GM23338 (cell line): ENCODE data around the gene ACSM4. TPM values are rescaled to one million over a fixed set of nuclear protein-coding genes. Genes with fewer than 3 reads are reported as not detected.

Experiments
- ATAC-seq: fragments of 200-7000 bp; cut with Tn5 transposase; 3 replicates; pipeline ENCODE4 v1.9.1; 2020
- DNase-seq: peaks from one replicate; pipeline ENCODE4 v3.0.0-alpha.2; 2015; ENCODE audit warnings: low spot score
- H2AFZ ChIP-seq: fragments of 200-600 bp; sonication (generic); 2 replicates; pipeline ENCODE4 v1.8.0; 2016; ENCODE audit warnings: antibody characterized with exemption, mild to moderate bottlenecking, moderate library complexity
- H3F3A ChIP-seq: fragments of 200-600 bp; sonication (generic); replicated peaks from 2 replicates; pipeline ENCODE4 v1.8.0; 2017; ENCODE audit warnings: antibody characterized with exemption, mixed run types, low read depth
- H3K27ac ChIP-seq: fragments of 200-600 bp; sonication (generic); 2 replicates; pipeline ENCODE4 v1.6.1; 2016; ENCODE audit warnings: low read depth
- H3K27me3 ChIP-seq: fragments of 200-600 bp; sonication (generic); 2 replicates; pipeline ENCODE4 v1.8.0; 2016; ENCODE audit warnings: mild to moderate bottlenecking, mixed run types, moderate library complexity; ENCODE audit not compliant: insufficient read depth
- H3K36me3 ChIP-seq: fragments of 200-600 bp; sonication (generic); 2 replicates; pipeline ENCODE4 v1.8.0; 2016; ENCODE audit warnings: mild to moderate bottlenecking; ENCODE audit not compliant: insufficient read depth
- H3K4me1 ChIP-seq: fragments of 200-600 bp; sonication (generic); 2 replicates; pipeline ENCODE4 v1.8.0; 2016; ENCODE audit warnings: mild to moderate bottlenecking, moderate library complexity; ENCODE audit not compliant: insufficient read depth
- H3K4me2 ChIP-seq: fragments of 200-600 bp; sonication (generic); 2 replicates; pipeline ENCODE4 v1.7.1; 2017; ENCODE audit warnings: mixed run types
- H3K4me3 ChIP-seq: fragments of 200-600 bp; sonication (generic); 2 replicates; pipeline ENCODE4 v1.6.1; 2016; ENCODE audit warnings: mixed run types
- H3K79me2 ChIP-seq: fragments of 200-600 bp; sonication (generic); replicated peaks from 2 replicates; pipeline ENCODE4 v1.8.0; 2017; ENCODE audit warnings: mild to moderate bottlenecking; ENCODE audit not compliant: insufficient read depth
- H3K9me2 ChIP-seq: fragments of 200-600 bp; sonication (generic); 2 replicates; pipeline ENCODE4 v1.8.0; 2017; ENCODE audit not compliant: insufficient read depth
- H4K20me1 ChIP-seq: fragments of 200-600 bp; sonication (generic); replicated peaks from 2 replicates; pipeline ENCODE4 v1.8.0; 2017; ENCODE audit warnings: mild to moderate bottlenecking; ENCODE audit not compliant: insufficient read depth
- H3K27ac Mint-ChIP-seq: 2 replicates; pipeline ENCODE4 v1.8.0; 2020; ENCODE audit warnings: inconsistent platforms, mild to moderate bottlenecking, moderate library complexity, mixed read lengths
- H3K27me3 Mint-ChIP-seq: 3 replicates; pipeline ENCODE4 v1.8.0; 2022; ENCODE audit warnings: low read depth, mild to moderate bottlenecking, moderate library complexity, mixed read lengths, inconsistent platforms; ENCODE audit not compliant: insufficient read depth, poor library complexity
- H3K36me3 Mint-ChIP-seq: 3 replicates; pipeline ENCODE4 v1.8.0; 2021; ENCODE audit warnings: low read depth, mild to moderate bottlenecking, inconsistent platforms, moderate library complexity, mixed read lengths
- H3K4me1 Mint-ChIP-seq: 3 replicates; pipeline ENCODE4 v1.8.0; 2020; ENCODE audit warnings: mild to moderate bottlenecking, inconsistent platforms, mixed read lengths
- H3K4me3 Mint-ChIP-seq: 3 replicates; pipeline ENCODE4 v1.8.0; 2021; ENCODE audit warnings: moderate library complexity, mild to moderate bottlenecking, inconsistent platforms, mixed read lengths
- H3K9me3 Mint-ChIP-seq: 3 replicates; pipeline ENCODE4 v1.8.0; 2020; ENCODE audit warnings: moderate library complexity, mild to moderate bottlenecking, inconsistent platforms, mixed read lengths
- CREB1 ChIP-seq: fragments of 250-450 bp; sonication (Bioruptor Pico); IDR thresholded peaks from 2 replicates; pipeline ENCODE4 v1.5.0; 2020; ENCODE audit warnings: low read depth, mild to moderate bottlenecking, moderate library complexity
- CTCF ChIP-seq, 2 experiments: fragments of 200-600 bp in 1 of 2; sonication (generic) in 1 of 2; conservative IDR thresholded peaks; 2 replicates each; pipeline versions ENCODE4 v1.5.1 to v1.6.1; 2016 to 2017; ENCODE audit warnings: antibody characterized with exemption in 2 of 2, low read depth in 2 of 2, mild to moderate bottlenecking in 2 of 2, moderate library complexity in 1 of 2
- ETS1 ChIP-seq: IDR thresholded peaks from 2 replicates; pipeline ENCODE4 v1.6.1; 2016; ENCODE audit warnings: antibody characterized with exemption
- EZH2 ChIP-seq: fragments of 200-600 bp; sonication (generic); IDR thresholded peaks from one replicate; pipeline ENCODE4 v1.8.0; 2017; ENCODE audit warnings: antibody characterized with exemption, mild to moderate bottlenecking, low read depth; ENCODE audit not compliant: unreplicated experiment
- EZH2phosphoT487 ChIP-seq: fragments of 200-600 bp; sonication (generic); IDR thresholded peaks from one replicate; pipeline ENCODE4 v1.8.1; 2018; ENCODE audit warnings: antibody characterized with exemption; ENCODE audit not compliant: unreplicated experiment
- JUNB ChIP-seq: IDR thresholded peaks from one replicate; pipeline ENCODE4 v1.6.1; 2016; ENCODE audit warnings: antibody characterized with exemption; ENCODE audit not compliant: unreplicated experiment
- NANOG ChIP-seq: IDR thresholded peaks from 2 replicates; pipeline ENCODE4 v1.6.1; 2016; ENCODE audit warnings: antibody characterized with exemption, borderline replicate concordance
- POLR2AphosphoS5 ChIP-seq: IDR thresholded peaks from 2 replicates; pipeline ENCODE4 v1.6.1; 2016; ENCODE audit warnings: antibody characterized with exemption, low read depth
- REST ChIP-seq: IDR thresholded peaks from one replicate; pipeline ENCODE4 v1.6.1; 2018; ENCODE audit warnings: antibody characterized with exemption; ENCODE audit not compliant: unreplicated experiment
- STAT1 ChIP-seq: IDR thresholded peaks from one replicate; pipeline ENCODE4 v1.6.1; 2016; ENCODE audit warnings: antibody characterized with exemption; ENCODE audit not compliant: unreplicated experiment
- ZNF114 ChIP-seq: fragments of 250-450 bp; sonication (Bioruptor Pico); IDR thresholded peaks from 2 replicates; pipeline ENCODE4 v1.5.0; 2020; ENCODE audit warnings: mild to moderate bottlenecking, moderate library complexity
- ZNF331 ChIP-seq: fragments of 250-450 bp; sonication (Bioruptor Pico); IDR thresholded peaks from 2 replicates; pipeline ENCODE4 v1.5.0; 2020; ENCODE audit warnings: low read depth, mild to moderate bottlenecking, moderate library complexity
- ZNF462 ChIP-seq: fragments of 250-450 bp; sonication (Bioruptor Pico); IDR thresholded peaks from 2 replicates; pipeline ENCODE4 v1.5.0; 2020; ENCODE audit warnings: mild to moderate bottlenecking, moderate library complexity
- polyA plus RNA-seq: library from polyadenylated mRNA; unstranded; fragments of >200 nt; fragmentation: Nextera tagmentation; extraction: Ambion mirVana; gene quantifications from 2 replicates; pipeline ENCODE4 v1.2.1, GENCODE V29; 2016
- total RNA-seq: library from RNA; depleted of rRNA; stranded (reverse); fragments of >200 nt; shearing (Covaris generic); gene quantifications from 2 replicates; pipeline ENCODE4 v1.2.3, GENCODE V29; 2014

Gene ACSM4
- total and polyA plus RNA-seq, 2 experiments from 2014 or later = not detected

DNA sequence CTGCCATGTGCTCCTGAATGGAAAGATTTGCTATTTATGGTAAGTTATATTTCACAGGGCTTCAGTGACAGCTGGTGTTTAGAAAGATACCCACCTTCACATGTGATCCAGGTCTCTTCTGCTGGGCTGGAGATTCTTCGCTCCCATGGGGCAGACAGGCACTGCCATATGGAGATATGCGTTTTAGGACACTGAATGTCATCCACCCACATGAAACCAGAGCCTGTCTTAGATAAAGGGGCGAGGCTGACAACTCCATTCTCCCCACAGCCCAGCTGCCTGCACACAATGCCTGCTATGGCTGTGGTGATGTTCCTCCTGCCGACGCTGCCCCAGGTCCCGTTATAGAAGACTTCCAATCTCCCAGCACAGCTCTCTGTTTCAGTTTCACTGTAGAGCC is 69.4 kb downstream of the ACSM4 start:
- Mint-ChIP-seq H3K27ac (no peak overlapping the region), H3K36me3 (no peaks in the 10 kb centered on the region), H3K4me1 (peaks cover 2% of the 10 kb centered on the region; the same call in 1 of the 3 replicates), H3K4me3 (no peak overlapping the region), H3K9me3 (no peaks in the 10 kb centered on the region; the same call in 2 of the 3 replicates), H3K27me3 (peaks cover 2% of the 10 kb centered on the region)
- TF ChIP-seq ZNF331 (CRISPR knock-in tag) (no peak), ZNF462 (CRISPR knock-in tag) (no peak), CREB1 (CRISPR knock-in tag) (no peak), JUNB (no peak), CTCF (conservative IDR thresholded peaks at IDR 0.05; ENCODE audit: low read depth in 2 of 2) (no peak), POLR2AphosphoS5 (no peak), STAT1 (no peak), EZH2phosphoT487 (no peak), ETS1 (no peak), EZH2 (no peak), REST (no peak), NANOG (no peak), ZNF114 (CRISPR knock-in tag) (no peak)
- Histone ChIP-seq H4K20me1 (no peaks in the 10 kb centered on the region), H3F3A (no peaks in the 10 kb centered on the region), H3K79me2 (no peaks in the 10 kb centered on the region), H3K27ac (no peak overlapping the region), H2AFZ (peak overlapping the region; percentile 19; the same call in 1 of the 2 replicates), H3K9me2 (no peaks in the 10 kb centered on the region), H3K4me3 (no peak overlapping the region), H3K36me3 (no peaks in the 10 kb centered on the region), H3K4me2 (no peak overlapping the region), H3K4me1 (no peaks in the 10 kb centered on the region), H3K27me3 (no peaks in the 10 kb centered on the region)
- DNase-seq (no peak), ATAC-seq (no peak)
